Measurements from ENCODE around the gene EGLN3.
"Not testable (repeated sequence)": the region's sequence is repeated elsewhere in the genome, so short reads cannot be mapped to it uniquely, and the experiment has no call there.

EGLN3 gene

DNA sequence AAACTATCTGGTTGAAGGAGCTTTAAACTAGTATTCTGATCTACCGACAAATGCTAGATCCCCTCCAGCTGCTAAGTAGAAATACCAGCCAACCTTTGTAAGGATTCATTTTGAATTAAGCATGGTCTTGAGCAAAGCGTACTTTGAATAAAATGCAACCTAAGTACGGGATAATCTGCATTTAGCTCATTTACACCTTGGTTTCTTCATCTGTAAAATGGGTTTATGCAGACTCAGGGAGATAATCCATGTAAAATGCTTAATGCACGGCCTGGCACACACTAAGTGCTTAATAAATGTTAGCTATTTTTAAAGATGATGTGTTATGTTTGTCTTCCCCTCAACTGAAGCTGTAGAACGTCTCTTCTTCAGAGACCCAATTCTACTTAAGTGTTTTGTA lies 15.9 kb downstream of the EGLN3 start:
- no peak for DNase-seq (ENCODE audit: low spot score)

DNA sequence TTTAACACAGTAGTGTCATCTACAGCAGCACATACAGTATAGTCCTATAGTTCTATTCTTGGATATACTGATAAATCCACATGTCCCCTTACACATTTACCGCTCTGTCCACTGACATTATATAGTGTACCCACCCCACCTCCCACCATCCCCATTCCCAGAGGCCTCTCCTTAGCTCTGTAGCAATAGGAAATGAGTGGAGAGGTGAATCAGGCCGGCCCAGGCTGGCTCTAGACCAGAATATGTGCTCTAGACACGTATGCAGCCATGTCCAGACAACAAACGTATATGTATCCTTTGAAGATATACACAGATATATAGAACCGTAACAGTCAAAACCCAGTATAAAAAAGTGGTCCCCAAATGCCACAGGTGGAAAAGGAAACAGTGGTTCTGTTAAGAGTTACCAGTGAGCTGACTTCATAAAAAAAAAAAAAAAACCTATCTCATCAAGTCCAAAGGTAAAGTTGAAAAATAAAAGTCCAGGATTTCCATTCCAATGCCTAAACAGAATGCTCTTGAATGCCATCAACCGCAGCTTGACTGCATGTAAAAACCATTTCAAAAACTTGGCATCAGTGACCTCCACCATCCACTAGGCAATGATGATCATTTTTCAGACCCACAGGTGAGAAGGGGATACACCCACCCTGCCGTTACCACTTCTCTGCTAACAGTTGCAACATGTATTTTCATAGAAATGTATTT lies 16.7 kb downstream of the EGLN3 start:
- no peak for DNase-seq (ENCODE audit: low spot score)

DNA sequence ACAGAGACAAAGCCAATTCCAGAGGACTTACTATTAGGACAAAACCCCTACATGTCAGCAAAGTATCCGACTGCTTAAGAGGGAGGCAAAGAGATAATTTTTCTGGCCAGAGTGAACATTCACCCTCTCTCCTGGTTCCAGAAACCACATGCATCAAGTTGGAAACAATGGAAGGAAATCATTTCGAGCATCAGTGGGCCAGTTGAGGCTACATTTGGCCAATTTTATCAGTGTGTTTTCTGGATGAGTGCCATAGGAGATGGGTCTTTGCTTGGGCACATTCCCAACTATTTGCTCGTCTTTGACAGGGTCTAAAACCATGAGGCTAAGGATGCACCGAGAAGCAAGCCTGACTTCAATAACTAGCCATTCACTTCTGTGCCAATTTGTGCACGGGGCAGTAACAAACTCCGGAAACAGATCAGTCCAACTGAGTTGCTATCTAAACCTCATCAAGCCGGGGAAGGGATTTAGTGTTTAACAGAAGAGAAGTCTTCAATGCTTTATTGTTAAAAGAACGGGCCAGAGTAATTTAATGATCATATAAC lies 17.4 kb downstream of the EGLN3 start:
- DNase-seq (ENCODE audit: low spot score), result no peak

DNA sequence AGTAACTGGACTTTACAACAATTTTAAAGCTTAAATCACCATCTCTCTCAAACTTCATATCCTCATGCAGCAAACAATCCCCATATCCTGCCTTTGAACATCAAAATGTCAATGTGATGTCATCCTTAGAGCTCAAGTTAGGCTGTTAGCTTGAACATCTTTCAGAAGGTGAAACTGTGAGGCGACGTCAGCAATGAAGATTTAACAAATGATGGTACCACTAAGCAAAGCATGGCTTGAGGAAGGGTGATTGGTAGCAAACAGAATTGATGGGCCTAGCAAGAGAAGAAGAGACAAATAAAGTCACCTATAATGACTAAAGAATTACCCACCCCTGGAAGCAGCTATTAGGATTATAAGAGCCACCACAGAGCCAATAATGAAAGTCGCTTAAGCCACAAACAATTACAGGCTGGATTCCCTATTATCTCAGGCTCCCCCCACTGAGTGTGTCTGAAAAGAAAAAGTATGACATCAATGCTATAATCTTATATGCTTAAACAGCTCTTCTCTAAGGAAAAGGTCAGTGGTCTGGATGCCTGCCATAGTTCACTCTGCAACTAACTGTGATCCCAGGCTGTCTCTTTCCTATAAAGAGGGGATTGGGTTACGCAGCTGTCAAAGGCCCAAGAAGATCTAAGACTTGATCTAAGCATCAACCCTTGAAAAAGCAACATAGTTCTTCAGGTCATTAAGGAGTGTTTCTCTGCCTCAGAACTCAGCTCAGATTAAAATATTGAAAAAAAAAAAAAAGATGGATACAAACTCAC lies 18.1 kb downstream of the EGLN3 start:
- DNase-seq (ENCODE audit: low spot score), result no peak

DNA sequence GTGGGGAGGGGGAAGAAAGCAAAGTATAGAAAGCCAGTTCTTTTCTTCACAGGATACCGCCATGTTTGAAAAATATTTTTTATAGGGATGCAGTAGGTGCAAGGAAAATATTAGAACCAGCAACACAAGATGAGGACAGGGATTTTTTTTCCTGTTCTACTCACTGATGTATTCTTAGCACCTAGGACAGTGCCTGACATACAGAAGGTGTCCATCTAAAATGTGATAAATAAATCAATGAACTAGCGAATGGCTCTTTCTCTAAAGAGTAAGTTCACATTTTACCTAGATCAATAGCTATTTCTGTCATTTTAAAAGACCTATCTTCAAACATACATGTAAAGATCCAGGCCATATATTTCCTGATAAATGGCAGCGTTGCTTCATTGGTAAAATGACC lies 18.8 kb downstream of the EGLN3 start:
- DNase-seq (ENCODE audit: low spot score), result no peak

DNA sequence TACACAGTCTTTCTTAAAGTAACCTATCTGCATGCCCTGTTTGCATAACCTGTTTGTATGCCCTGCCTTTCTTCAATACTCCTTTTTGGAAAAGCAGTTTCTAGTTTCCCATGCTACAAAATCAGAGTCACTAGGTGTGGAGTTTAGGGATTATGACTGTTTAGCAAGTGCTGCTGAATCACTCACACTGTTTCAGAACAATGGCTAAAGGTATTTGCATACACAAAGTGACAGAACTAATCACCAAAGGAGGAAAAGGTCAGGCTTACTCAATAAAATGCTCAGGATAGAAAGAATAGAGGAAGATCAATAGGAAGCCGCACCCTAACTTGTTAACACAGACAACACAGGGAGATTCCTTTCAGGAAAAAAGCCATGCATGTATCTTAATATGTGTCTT lies 19.4 kb downstream of the EGLN3 start:
- no peak for DNase-seq (ENCODE audit: low spot score)

DNA sequence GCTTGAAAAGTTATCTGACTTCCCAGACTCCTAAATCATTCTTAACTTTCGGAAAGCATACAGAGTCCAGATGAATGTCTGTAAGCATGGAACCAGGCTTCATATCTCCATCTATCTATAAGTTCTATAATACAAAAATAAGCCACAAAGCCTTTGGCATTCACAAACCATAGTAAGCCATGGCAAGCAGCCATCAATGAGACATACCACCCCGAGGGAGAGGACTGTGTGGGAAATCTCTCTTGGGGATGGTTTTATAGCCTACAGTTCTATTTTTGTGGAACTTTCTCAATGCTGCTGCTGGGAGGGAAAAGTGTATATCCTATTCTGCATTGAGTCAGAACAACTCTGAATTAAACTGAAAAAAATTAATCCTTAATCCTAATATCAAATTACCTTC lies 20.4 kb downstream of the EGLN3 start:
- no peak for DNase-seq (ENCODE audit: low spot score)

DNA sequence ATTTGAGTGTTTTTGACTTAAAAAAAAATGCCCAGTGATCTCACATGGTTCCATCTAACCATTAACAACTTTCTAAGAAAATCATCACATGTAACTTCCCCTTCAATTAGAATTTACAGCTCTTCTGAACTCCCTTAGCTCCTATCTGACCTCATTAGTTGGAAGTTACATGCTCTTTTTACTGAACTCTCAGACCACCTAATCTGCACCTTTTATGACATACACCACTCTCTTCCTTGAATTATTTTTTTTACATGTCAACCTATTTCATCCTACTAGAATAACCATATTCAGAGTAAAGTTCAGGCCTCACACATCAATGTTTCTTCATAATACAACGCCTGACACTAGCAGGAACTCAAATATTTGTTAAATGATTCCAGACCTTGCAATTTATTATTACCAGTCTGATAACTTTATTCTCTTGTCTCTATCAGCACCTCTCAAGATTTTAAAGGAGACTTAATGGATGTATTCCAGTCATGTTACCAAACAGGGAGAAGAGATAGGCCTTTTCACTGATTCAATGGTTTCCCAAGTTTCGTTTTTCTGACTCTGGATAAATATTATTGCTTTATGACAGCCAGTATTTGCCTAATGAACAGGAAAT lies 21.0 kb downstream of the EGLN3 start:
- no peak for DNase-seq (ENCODE audit: low spot score)

DNA sequence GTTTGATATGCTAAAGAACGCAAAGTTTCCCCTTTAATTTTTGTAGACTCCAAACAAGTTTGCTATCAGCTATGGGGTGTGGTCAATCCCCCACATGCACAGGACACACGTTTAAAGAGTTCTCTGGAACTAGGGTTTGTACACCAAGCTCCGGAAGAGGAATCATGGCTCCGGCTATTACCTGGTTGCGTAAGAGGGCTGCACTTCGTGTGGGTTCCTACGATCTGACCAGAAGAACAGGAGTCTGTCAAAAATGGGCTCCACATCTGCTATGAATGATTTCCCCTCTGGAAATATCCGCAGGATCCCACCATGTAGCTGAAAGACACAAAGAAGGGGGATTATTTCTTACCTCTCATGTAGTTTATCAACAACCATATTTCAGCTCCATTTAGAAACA lies 22.0 kb downstream of the EGLN3 start:
- no peak for DNase-seq (ENCODE audit: low spot score)

DNA sequence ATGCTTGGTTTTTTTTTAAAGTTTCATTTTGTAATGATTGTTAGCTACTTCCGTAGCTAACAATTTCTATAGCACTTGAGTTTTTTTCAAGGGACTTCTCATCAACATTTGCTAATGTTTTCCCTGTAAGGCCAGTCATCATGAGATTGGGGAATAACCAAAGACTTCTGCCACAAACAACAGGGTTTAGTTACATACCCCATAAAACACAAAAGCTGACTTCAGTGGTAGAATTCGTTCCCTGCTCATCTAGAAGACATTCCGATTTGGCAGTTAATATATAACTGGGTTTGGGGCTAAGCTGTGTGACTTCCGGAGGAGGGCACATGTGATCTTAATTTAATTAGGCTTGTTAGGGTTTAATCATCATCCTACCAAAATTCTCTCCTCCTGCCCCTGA lies 22.9 kb downstream of the EGLN3 start:
- no peak for DNase-seq (ENCODE audit: low spot score)

DNA sequence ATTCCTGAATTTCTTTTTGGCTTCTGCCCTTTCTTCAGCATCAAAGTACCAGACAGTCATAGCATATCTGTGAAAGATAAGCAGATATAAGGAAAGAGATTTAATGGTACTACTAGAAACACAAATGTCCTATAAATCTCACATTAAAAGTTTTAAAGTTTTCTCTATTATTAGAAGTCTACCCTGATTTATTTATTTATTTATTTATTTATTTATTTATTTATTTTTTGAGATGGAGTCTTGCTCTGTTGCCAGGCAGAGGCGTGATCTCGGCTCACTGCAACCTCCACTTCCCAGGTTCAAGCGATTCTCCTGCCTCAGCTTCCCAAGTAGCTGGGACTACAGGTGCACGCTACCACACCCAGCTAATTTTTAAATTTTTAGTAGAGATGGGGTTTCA lies 23.9 kb downstream of the EGLN3 start:
- DNase-seq (ENCODE audit: low spot score), result not testable (repeated sequence)

DNA sequence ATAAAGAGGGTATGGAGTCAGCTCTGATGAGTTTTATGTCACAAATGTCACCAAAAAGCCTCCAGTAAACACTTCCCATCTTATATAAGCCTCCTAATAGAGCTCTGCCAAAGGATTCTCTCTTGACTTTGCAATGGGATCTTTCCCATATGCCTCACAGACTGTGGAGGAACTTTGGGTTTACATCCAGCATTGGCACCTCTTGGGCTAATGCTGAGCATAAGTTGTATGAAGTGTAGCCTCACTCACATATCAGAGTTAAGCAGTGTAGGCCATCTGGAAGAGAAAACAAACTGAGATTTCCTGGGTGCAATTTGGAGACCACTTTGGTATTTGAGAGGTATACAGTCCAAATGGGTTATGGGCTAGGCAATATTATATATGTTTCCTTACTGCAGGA lies 24.9 kb downstream of the EGLN3 start:
- DNase-seq (ENCODE audit: low spot score), result no peak

DNA sequence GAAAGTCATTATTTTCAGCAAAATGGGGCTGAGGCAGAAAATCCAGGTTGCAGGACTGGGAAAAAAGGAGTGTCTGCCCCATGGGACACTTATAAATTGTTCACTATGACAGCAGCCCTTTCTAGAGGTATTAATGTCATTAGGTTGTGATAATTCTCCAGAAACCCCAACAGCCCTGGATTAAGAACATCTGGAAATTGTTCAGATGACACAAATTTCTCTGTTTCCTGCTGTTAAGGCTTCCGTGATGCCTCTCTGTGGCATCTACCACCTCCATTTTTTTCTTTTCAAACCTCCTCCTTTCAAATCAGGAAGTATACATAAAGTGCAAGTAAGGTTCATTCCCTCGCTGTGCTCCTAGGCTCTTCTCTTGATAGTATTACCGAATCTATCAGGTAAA lies 25.6 kb downstream of the EGLN3 start:
- no peak for DNase-seq (ENCODE audit: low spot score)

DNA sequence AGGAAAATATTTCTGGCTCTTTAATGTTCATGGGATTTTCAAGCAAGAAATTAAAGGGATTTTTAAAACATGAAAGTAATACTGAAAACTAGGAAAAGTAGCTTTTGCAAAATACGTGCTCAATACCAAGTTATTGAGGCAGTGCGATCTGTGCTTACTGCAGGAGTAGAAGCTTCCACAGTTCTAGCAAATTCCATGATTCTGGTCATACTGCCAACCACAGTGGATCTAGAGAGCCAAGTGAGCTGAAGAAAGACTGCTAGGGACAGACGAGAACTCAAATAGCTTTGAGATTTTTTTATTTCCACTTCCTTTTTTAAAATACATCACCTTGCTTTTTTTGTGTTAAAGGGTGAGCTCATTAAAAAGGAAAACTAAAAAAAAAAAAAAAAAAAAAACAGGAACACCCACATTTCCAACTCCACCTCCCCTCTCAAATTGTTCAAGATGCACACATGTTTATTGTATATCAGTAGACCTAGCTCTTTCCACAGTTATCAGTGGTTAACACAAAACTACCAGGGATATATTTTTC lies 26.2 kb downstream of the EGLN3 start:
- no peak for DNase-seq (ENCODE audit: low spot score)

DNA sequence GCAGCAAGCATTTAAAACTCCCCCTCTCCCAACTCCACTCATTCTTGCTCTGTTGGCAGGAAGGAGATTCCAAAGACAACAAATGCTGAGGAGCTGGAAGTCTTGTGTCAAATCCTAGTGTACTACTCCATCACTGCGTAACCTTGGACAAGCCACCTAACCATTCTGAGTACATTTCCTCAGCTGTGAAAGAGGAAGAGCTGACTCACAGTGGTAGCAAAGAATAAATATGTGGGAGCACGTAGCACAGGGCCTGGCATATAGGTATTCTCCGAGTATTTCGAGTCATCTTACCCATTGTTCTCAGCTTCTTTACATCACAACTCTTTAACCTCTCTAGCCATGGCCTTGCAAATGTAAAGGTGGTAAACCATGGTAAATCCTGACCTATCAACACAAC lies 28.7 kb downstream of the EGLN3 start:
- DNase-seq (ENCODE audit: low spot score), result no peak

DNA sequence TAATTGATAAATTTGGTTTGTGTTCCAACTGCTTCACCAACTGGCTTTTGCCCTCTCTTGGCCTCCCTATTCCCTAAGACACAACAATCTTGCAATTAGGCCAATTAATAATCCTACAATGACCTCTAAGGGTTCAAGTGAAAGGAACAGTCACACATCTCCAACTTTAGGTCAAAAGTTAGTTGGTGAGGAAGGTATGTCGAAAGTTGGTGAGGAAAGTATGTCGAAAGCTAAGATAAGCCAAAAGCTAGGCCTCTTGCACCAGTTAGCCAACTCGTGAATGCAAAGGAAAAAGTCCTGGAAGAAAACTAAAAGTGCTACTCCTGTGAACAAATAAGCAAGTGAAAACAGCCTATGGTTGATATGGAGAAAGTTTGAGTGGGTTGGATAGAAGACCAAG lies 32.6 kb downstream of the EGLN3 start:
- no peak for DNase-seq (ENCODE audit: low spot score)

DNA sequence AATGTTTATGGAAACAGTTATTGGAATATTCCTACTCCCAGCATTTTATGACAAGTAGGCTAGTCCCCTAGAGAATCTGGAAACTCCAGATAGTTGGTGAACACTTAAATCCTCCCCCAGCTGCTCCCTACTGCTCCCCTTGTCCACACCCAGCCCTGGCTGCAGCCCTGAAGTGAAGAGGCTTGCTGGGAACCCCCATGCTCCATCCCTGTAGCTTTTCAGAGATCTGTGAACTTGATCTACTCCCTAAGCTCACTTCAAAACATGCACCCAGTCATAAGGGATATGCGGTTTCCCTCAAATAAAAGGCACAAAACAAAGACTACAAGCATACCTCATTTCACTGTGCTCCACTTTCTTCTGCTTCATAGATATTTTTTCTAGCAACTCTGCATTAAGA lies 33.2 kb downstream of the EGLN3 start:
- no peak for DNase-seq (ENCODE audit: low spot score)

DNA sequence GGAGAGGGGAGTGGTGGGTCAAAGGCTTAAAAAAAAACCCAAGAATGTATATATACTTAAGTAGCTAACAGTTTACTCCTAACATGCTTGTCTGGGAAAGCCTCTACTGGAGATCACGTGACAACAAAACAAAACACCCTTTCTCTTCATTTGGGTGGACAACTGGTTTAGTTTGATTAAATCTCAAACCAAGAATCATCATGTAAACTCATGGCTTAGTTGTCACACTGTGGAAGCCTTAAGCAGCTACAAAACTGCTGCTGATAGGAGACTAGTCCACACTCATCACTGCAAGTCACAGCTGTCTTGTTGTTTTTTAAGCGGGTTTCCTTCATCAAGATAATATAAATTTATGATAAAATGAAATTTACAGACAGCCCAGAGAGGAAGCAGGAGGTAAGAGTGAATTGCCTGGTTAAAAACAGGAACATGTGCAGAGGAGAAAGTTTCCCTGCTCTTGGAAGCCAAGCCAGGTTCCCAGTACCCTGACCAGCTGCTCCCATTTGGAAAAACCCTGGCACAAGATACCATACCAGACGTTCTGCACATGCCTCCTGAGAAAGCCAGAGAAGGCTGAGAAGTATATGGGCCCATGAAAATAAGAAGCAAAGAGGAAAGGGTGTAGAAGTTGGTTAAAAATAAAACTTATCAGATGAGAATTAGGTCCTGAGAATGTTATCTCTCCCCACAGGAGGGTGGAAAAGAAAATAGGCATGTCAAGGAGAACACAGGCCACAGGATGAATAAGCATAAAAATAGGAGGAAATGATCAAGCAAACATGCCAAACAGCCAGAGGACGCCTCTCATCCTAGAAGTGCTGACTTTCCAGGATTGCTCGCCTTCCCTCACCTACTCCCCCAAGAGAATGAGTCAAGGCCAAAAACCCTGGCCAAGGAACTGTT lies 34.0 kb downstream of the EGLN3 start:
- DNase-seq (ENCODE audit: low spot score), result no peak

DNA sequence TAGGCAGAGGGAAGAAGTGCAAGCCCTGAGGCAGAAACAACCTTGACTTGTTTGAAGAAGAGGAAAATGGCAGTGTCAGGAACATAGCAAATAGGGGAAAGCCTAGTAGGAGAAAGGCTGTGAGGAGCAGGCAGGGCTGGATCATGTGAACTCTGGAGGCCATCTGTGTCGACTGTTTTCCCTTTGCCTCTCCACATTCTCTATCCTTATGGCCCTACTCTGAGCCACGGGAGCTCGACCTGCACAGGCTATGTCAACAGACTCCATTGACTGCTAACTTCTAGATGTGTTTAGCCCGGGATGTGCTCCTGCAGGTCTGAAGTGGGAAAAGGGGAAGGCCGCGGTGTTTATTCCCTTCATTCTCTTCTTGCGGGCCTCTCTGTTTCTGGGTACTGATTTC lies 35.2 kb downstream of the EGLN3 start:
- DNase-seq (ENCODE audit: low spot score), result no peak

DNA sequence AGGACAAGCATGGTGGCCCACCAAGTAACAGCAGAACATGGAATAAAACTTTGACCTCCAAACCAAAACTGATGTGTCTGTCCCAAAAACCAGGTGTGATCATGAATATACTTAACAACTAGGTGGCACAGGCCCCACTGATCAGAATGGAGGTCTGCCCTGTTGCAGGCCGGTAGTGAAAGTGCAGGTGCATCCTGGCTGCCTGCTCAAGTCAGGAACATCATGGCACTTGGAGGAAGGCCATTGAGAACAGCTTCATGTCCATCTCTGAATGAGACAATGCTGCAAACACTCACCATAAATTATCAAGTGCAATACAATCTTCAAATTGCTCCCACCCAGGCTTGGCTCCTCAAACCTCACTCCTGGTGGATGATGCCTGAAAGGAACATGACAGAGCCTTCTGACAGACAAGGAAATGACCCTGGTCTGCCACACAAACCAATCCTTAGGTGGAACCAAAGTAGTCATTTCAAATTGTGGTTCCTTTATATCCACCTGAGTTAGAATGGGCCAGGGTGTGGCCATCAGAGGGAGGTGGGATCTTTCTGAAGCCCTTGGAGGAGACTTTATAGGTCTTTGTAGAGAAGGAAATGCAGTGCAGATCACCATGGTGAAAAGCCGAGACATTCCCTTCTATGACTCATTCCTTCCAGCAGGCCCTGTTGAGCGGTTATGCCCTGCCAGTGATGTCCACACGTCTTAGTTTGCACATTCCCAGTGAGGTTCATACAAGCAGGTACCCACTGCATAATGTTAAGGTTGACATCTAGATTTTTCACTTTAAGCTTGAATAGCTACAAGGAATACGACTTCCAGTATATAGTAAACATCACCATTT lies 36.0 kb downstream of the EGLN3 start:
- DNase-seq (ENCODE audit: low spot score), result peak; percentile 10

DNA sequence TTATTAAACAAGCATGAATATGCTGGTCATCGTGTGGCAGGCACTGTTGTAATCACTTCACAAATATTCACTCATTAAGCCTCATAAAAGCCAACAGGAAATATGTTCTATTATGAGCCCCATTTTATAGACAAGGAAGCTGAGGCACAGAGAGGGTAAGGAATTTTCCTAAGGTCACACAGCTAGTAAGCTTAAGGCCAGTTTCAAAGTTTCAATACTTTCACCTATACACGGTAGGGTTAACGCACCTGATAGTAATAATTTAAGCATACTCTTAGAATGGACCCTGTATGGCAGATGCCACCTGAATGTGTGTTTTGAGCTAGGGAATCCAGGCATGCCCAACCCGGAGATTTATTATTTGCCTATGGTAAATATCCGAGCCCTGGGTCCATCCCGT lies 39.8 kb downstream of the EGLN3 start:
- no peak for DNase-seq (ENCODE audit: low spot score)

Data from AG08396 (cell line).